ENCODE data around the gene CELSR2. TPM values are rescaled to one million over a fixed set of nuclear protein-coding genes. Genes with fewer than 3 reads are reported as not detected.

Gene CELSR2
- total and polyA plus RNA-seq, 2 of the 8 experiments (the other 6 are each of a cell fraction or from before 2014, with no cell fraction given), result 12.0 to 27.7 TPM

DNA sequence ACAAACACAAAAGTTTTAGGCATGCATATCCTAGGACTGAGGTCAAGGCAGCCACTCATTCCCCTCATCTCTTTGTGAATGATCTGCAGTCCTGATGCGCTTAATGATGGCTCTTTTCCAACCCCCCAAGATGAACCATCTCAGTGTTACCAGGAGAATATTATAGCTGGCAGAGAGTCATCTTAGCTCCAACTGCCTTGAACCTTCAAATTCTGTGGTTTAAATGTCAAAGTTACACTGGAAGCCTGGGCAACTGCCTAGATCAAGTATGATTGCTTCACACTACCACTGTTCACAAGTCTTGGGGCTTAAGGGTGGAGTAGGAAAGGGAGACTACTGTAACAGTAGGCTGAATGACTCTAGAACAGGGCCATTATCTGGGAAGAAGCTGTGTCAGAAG, 65.5 kb downstream of the CELSR2 start:
- Histone ChIP-seq H3K4me1 (replicated peaks in 1 of 4; ENCODE audit: control insufficient read depth in 3 of 4, insufficient read depth in 4 of 4, low read length in 3 of 4) (no peaks in the 10 kb centered on the region; a peak in 1 of 7 replicates), H2BK12ac (ENCODE audit: low read depth, low read length) (no peak overlapping the region), H3K4me3 (ENCODE audit: extremely low read depth in 1 of 4, insufficient read depth in 2 of 4, low read depth in 3 of 4, low read length in 4 of 4) (no peak overlapping the region), H3K27me3 (replicated peaks in 1 of 4; ENCODE audit: control insufficient read depth in 3 of 4, extremely low read depth in 1 of 4, insufficient read depth in 3 of 4, low read length in 3 of 4) (no peaks in the 10 kb centered on the region), H2AK5ac (ENCODE audit: low read depth, low read length) (no peak overlapping the region), H3K79me1 (ENCODE audit: low read depth, low read length) (no peaks in the 10 kb centered on the region), H3K4me2 (ENCODE audit: insufficient read depth in 1 of 2, low read depth in 2 of 2, low read length in 2 of 2) (no peak overlapping the region), H3K79me2 (ENCODE audit: control insufficient read depth in 1 of 2, insufficient read depth in 2 of 2, low read length in 2 of 2) (no peaks in the 10 kb centered on the region), H2BK20ac (ENCODE audit: low read length) (no peak overlapping the region), H3K27ac (ENCODE audit: low read depth, low read length) (no peak overlapping the region), H4K5ac (ENCODE audit: insufficient read length, low read depth, low read length) (no peak overlapping the region), H3K18ac (ENCODE audit: extremely low read depth, low read length) (no peak overlapping the region), H2BK120ac (replicated peaks; ENCODE audit: low read depth, low read length) (no peak overlapping the region), H4K8ac (ENCODE audit: extremely low read depth, insufficient read depth, low read length) (no peak overlapping the region), H4K91ac (replicated peaks; ENCODE audit: insufficient read length, low read length) (no peak overlapping the region), H3K56ac (replicated peaks; ENCODE audit: insufficient read length, low read depth, low read length) (no peak overlapping the region), H3K23me2 (ENCODE audit: low read depth, low read length) (no peaks in the 10 kb centered on the region), H3K36me3 (ENCODE audit: control insufficient read depth in 2 of 4, insufficient read depth in 4 of 4, low read length in 3 of 4) (peaks cover 12 to 53% (median 17%) of the 10 kb centered on the region in 4 experiments), H3K9me3 (ENCODE audit: insufficient read depth in 2 of 2, low read depth in 1 of 2, low read length in 1 of 2) (no peaks in the 10 kb centered on the region), H3K4ac (replicated peaks; ENCODE audit: insufficient read length, low read depth, low read length) (no peak overlapping the region), H4K20me1 (replicated peaks in 1 of 2; ENCODE audit: control insufficient read depth in 1 of 2, insufficient read depth in 2 of 2, low read length in 2 of 2) (no peaks in the 10 kb centered on the region), H3K23ac (ENCODE audit: insufficient read length) (no peak overlapping the region), H2BK15ac (ENCODE audit: low read length) (no peak overlapping the region), H3K14ac (ENCODE audit: insufficient read length) (no peak overlapping the region), H3K9ac (replicated peaks in 1 of 4; ENCODE audit: extremely low read depth in 1 of 4, low read depth in 3 of 4, low read length in 3 of 4) (no peak overlapping the region), H2BK5ac (ENCODE audit: low read depth, low read length) (no peak overlapping the region), H2AFZ (ENCODE audit: low read length) (no peak overlapping the region)
- DNase-seq (ENCODE audit: low read depth in 1 of 2, low spot score in 2 of 2) (no peak), FAIRE-seq (no peak)
- ChIA-PET CTCF (ENCODE audit: partially characterized antibody) (interaction anchor here (0.8 to 5.2 kb wide), 3 partner anchors 9 to 61 kb away, joined by 3 to 41 read pairs (median 14); partner anchors contain the start of gene MYBPHL), POLR2A (ENCODE audit: partially characterized antibody) (interaction anchor here (1.2 to 1.7 kb wide), 2 partner anchors 18 to 40 kb away, joined by 3 to 4 read pairs; no protein-coding TSS in a partner anchor)
- WGBS, 2 experiments (ENCODE audit: extremely low coverage in 1 of 2, insufficient coverage in 1 of 2, insufficient read length in 1 of 2, insufficient replicate concordance in 2 of 2, low coverage in 1 of 2, low lambda C conversion rate in 2 of 2, missing lambda C conversion rate in 1 of 2), result 100% methylated on average over 1 of the region's 1 CpG; no CpG with 5 or more reads in 1 of the 2 experiments
- TF ChIP-seq BRCA1 (IDR thresholded peaks at IDR 0.05; ENCODE audit: low read depth, low read length) (no peak), POU5F1 (IDR thresholded peaks at IDR 0.05; ENCODE audit: low read depth, low read length) (no peak), KDM5A (IDR thresholded peaks at IDR 0.05; ENCODE audit: low read length) (no peak), CHD2 (IDR thresholded peaks at IDR 0.05; ENCODE audit: low read length) (no peak), KDM4A (IDR thresholded peaks at IDR 0.05; ENCODE audit: low read depth, low read length, severe bottlenecking) (no peak), EZH2 (IDR thresholded peaks at IDR 0.05; ENCODE audit: low read depth, low read length, severe bottlenecking) (no peak), CREB1 (IDR thresholded peaks at IDR 0.05) (no peak), RAD21 (IDR thresholded peaks at IDR 0.05 in 1 of 2, conservative IDR thresholded peaks at IDR 0.05 in 1 of 2; ENCODE audit: low read depth in 2 of 2, low read length in 2 of 2) (no peak), HDAC2 (IDR thresholded peaks at IDR 0.05; ENCODE audit: borderline replicate concordance in 1 of 2, low read depth in 2 of 2, low read length in 2 of 2) (no peak), SP4 (IDR thresholded peaks at IDR 0.05; ENCODE audit: low read length) (no peak), POLR2A (IDR thresholded peaks at IDR 0.05; ENCODE audit: control extremely low read depth in 1 of 2, low read depth in 2 of 2, low read length in 2 of 2) (no peak)
- TF ChIP-seq, protein P1, sequence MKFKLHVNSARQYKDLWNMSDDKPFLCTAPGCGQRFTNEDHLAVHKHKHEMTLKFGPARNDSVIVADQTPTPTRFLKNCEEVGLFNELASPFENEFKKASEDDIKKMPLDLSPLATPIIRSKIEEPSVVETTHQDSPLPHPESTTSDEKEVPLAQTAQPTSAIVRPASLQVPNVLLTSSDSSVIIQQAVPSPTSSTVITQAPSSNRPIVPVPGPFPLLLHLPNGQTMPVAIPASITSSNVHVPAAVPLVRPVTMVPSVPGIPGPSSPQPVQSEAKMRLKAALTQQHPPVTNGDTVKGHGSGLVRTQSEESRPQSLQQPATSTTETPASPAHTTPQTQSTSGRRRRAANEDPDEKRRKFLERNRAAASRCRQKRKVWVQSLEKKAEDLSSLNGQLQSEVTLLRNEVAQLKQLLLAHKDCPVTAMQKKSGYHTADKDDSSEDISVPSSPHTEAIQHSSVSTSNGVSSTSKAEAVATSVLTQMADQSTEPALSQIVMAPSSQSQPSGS (IDR thresholded peaks at IDR 0.05; ENCODE audit: low read length), result no peak

Data from H1 (cell line).